Loucy (cell line): ENCODE data around the gene SLC6A13.

Experiments used
- H2AFZ ChIP-seq: fragments of 200-600 bp; sonication (generic); 2 replicates; pipeline ENCODE4 v1.6.0; 2016; ENCODE audit warnings: antibody characterized with exemption, mild to moderate bottlenecking, low read length, moderate library complexity
- H3F3A ChIP-seq: fragments of 200-600 bp; 2 replicates; pipeline ENCODE4 v1.6.0; 2016; ENCODE audit warnings: antibody characterized with exemption, low read depth, mild to moderate bottlenecking
- H3K27me3 ChIP-seq: fragments of 200-600 bp; sonication (generic); 2 replicates; pipeline ENCODE4 v1.6.1; 2014; ENCODE audit warnings: low read length, mild to moderate bottlenecking; ENCODE audit not compliant: insufficient read depth, poor library complexity, severe bottlenecking
- H3K36me3 ChIP-seq: fragments of 200-600 bp; sonication (generic); 2 replicates; pipeline ENCODE4 v1.6.1; 2016; ENCODE audit warnings: low read length; ENCODE audit not compliant: insufficient read depth
- H3K4me1 ChIP-seq: fragments of 200-600 bp; sonication (generic); 2 replicates; pipeline ENCODE4 v1.5.1; 2014; ENCODE audit warnings: low read length, mild to moderate bottlenecking; ENCODE audit not compliant: insufficient read depth, poor library complexity, severe bottlenecking
- H3K4me2 ChIP-seq: fragments of 200-600 bp; sonication (generic); 2 replicates; pipeline ENCODE4 v1.6.0; 2014; ENCODE audit warnings: antibody characterized with exemption, low read length, low read depth, mild to moderate bottlenecking; ENCODE audit not compliant: poor library complexity, severe bottlenecking
- H3K4me3 ChIP-seq: fragments of 200-600 bp; sonication (generic); 2 replicates; pipeline ENCODE4 v1.5.1; 2014; ENCODE audit warnings: low read length, mild to moderate bottlenecking, mixed read lengths; ENCODE audit not compliant: poor library complexity, severe bottlenecking
- H3K79me2 ChIP-seq: fragments of 200-600 bp; sonication (generic); 2 replicates; pipeline ENCODE4 v1.6.1; 2014; ENCODE audit warnings: low read length; ENCODE audit not compliant: insufficient read depth
- H3K9ac ChIP-seq: fragments of 200-600 bp; sonication (generic); 2 replicates; pipeline ENCODE4 v1.6.0; 2014; ENCODE audit warnings: mild to moderate bottlenecking, low read depth, low read length, moderate library complexity; ENCODE audit not compliant: poor library complexity, severe bottlenecking
- H3K9me2 ChIP-seq: fragments of 200-600 bp; sonication (generic); replicated peaks from 2 replicates; pipeline ENCODE4 v1.6.1; 2016; ENCODE audit warnings: low read depth, low read length, mixed read lengths
- H3K9me3 ChIP-seq: fragments of 200-600 bp; sonication (generic); 2 replicates; pipeline ENCODE4 v1.6.1; 2014; ENCODE audit warnings: mild to moderate bottlenecking, antibody characterized with exemption, low read length, low read depth; ENCODE audit not compliant: insufficient read depth
- H4K20me1 ChIP-seq: fragments of 200-600 bp; sonication (generic); 2 replicates; pipeline ENCODE4 v1.6.0; 2014; ENCODE audit warnings: antibody characterized with exemption, low read length, mild to moderate bottlenecking; ENCODE audit not compliant: insufficient read depth, poor library complexity, severe bottlenecking
- CTCF ChIP-seq: fragments of 200-600 bp; sonication (generic); conservative IDR thresholded peaks from 2 replicates; pipeline ENCODE4 v1.5.1; 2014; ENCODE audit warnings: mild to moderate bottlenecking, antibody characterized with exemption, low read length
- EZH2phosphoT487 ChIP-seq: fragments of 200-600 bp; IDR thresholded peaks from 2 replicates; pipeline ENCODE4 v1.6.1; 2018; ENCODE audit warnings: antibody characterized with exemption, mild to moderate bottlenecking, moderate library complexity, borderline replicate concordance

SLC6A13 gene

GRCh38 chr12:220491-220890 is 42.1 kb downstream of the SLC6A13 start:
- H3K36me3 ChIP-seq = no peaks in the 10 kb centered on the region
- peak overlapping the region; percentile 57 for H3K4me2 ChIP-seq
- no peaks in the 10 kb centered on the region for H3K9me2 ChIP-seq
- peak overlapping the region; percentile 40 for H3K4me3 ChIP-seq
- H3K27me3 ChIP-seq = no peaks in the 10 kb centered on the region
- peak overlapping the region; percentile 53 for H3K9ac ChIP-seq
- H3F3A ChIP-seq = no peaks in the 10 kb centered on the region
- H2AFZ ChIP-seq = peak overlapping the region; percentile 53
- no peaks in the 10 kb centered on the region for H4K20me1 ChIP-seq
- no peaks in the 10 kb centered on the region for H3K9me3 ChIP-seq
- H3K4me1 ChIP-seq = peaks cover 56% of the 10 kb centered on the region
- H3K79me2 ChIP-seq = no peaks in the 10 kb centered on the region
- TF ChIP-seq CTCF (no peak), EZH2phosphoT487 (no peak)

- Histone ChIP-seq H3K4me2 (peak overlapping the region; percentile 57), H3K36me3 (no peaks in the 10 kb centered on the region), H3F3A (no peaks in the 10 kb centered on the region), H3K79me2 (no peaks in the 10 kb centered on the region), H3K4me1 (peaks cover 62% of the 10 kb centered on the region), H3K4me3 (peak overlapping the region; percentile 40), H3K9me2 (no peaks in the 10 kb centered on the region), H2AFZ (peak overlapping the region; percentile 53), H4K20me1 (no peaks in the 10 kb centered on the region), H3K27me3 (no peaks in the 10 kb centered on the region), H3K9me3 (no peaks in the 10 kb centered on the region), H3K9ac (peak overlapping the region; percentile 53)
- TF ChIP-seq EZH2phosphoT487 (no peak), CTCF (peak; percentile 100)
These were observed 42.7 kb downstream of the SLC6A13 start for GRCh38 chr12:219891-220352.

GRCh38 chr12:218728-219590 is 43.7 kb downstream of the SLC6A13 start:
- peak overlapping the region; percentile 36 for H3K4me2 ChIP-seq
- peaks cover 72% of the 10 kb centered on the region for H3K4me1 ChIP-seq
- no peaks in the 10 kb centered on the region for H4K20me1 ChIP-seq
- 0 out of 2 replicates have a peak overlapping the region, but pooled peaks have one; percentile 8 for H2AFZ ChIP-seq
- no peak overlapping the region for H3K4me3 ChIP-seq
- no peaks in the 10 kb centered on the region for H3K36me3 ChIP-seq
- H3K9me2 ChIP-seq = no peaks in the 10 kb centered on the region
- no peaks in the 10 kb centered on the region for H3K79me2 ChIP-seq
- no peaks in the 10 kb centered on the region for H3K27me3 ChIP-seq
- H3K9ac ChIP-seq = peak overlapping the region; percentile 48
- no peaks in the 10 kb centered on the region for H3K9me3 ChIP-seq
- no peak for TF ChIP-seq CTCF
- H3F3A ChIP-seq = no peaks in the 10 kb centered on the region
